HEK293 (cell line): ENCODE measurements around the gene TYRO3.

Source experiments
- ATF2 ChIP-seq: fragments of 450-650 bp; formaldehyde crosslinking; IDR thresholded peaks from 2 replicates; pipeline ENCODE4 v1.5.1; 2016; ENCODE audit warnings: missing biosample characterization, missing genetic modification characterization, low read depth
- CTCF ChIP-seq: fragments of 450-650 bp; formaldehyde crosslinking; IDR thresholded peaks from 2 replicates; pipeline ENCODE4 v1.5.1; 2016; ENCODE audit warnings: missing biosample characterization, missing genetic modification characterization
- GLIS1 ChIP-seq: fragments of 450-650 bp; formaldehyde crosslinking; IDR thresholded peaks from 2 replicates; pipeline ENCODE4 v1.5.1; 2016; ENCODE audit warnings: missing biosample characterization, missing genetic modification characterization
- MYNN ChIP-seq: fragments of 450-650 bp; formaldehyde crosslinking; IDR thresholded peaks from 2 replicates; pipeline ENCODE4 v1.5.1; 2016; ENCODE audit warnings: missing biosample characterization, missing genetic modification characterization, borderline replicate concordance
- YY1 ChIP-seq: fragments of 450-650 bp; formaldehyde crosslinking; IDR thresholded peaks from 2 replicates; pipeline ENCODE4 v1.5.1; 2018; ENCODE audit warnings: missing biosample characterization, missing genetic modification characterization
- ZNF148 ChIP-seq: fragments of 450-650 bp; formaldehyde crosslinking; IDR thresholded peaks from 2 replicates; pipeline ENCODE4 v1.5.0; 2017; ENCODE audit warnings: missing biosample characterization, missing genetic modification characterization, borderline replicate concordance
- ZNF184 ChIP-seq: fragments of 450-650 bp; IDR thresholded peaks from 2 replicates; pipeline ENCODE4 v1.5.1; 2018; ENCODE audit warnings: missing biosample characterization, mild to moderate bottlenecking, missing genetic modification characterization
- ZNF24 ChIP-seq: fragments of 450-650 bp; formaldehyde crosslinking; IDR thresholded peaks from 2 replicates; pipeline ENCODE4 v1.5.1; 2016; ENCODE audit warnings: missing biosample characterization, missing genetic modification characterization
- ZNF280D ChIP-seq: fragments of 450-650 bp; formaldehyde crosslinking; IDR thresholded peaks from 2 replicates; pipeline ENCODE4 v1.5.1; 2016; ENCODE audit warnings: missing biosample characterization, missing genetic modification characterization
- ZNF354C ChIP-seq: fragments of 450-650 bp; formaldehyde crosslinking; IDR thresholded peaks from 2 replicates; pipeline ENCODE4 v1.5.1; 2016; ENCODE audit warnings: missing biosample characterization, missing genetic modification characterization, low read depth, borderline replicate concordance
- ZNF561 ChIP-seq: fragments of 450-650 bp; IDR thresholded peaks from 2 replicates; pipeline ENCODE4 v1.5.1; 2018; ENCODE audit warnings: missing biosample characterization, missing genetic modification characterization, borderline replicate concordance

- TF ChIP-seq ZNF280D (tag by site-specific recombination) (no peak), ATF2 (no peak), CTCF (no peak), ZNF354C (tag by site-specific recombination) (no peak), ZNF24 (tag by site-specific recombination) (no peak), GLIS1 (no peak), YY1 (tag by site-specific recombination) (no peak), ZNF184 (tag by site-specific recombination) (no peak), MYNN (tag by site-specific recombination) (no peak), ZNF148 (no peak), ZNF561 (tag by site-specific recombination) (no peak)
Measured at GRCh38 chr15:41572866-41573265, 13.9 kb downstream of the TYRO3 start.
